DOHH2 (cell line): Measurements from ENCODE around the gene QRFP.

Experiments
- EZH2phosphoT487 ChIP-seq: fragments of 200-600 bp; sonication (generic); IDR thresholded peaks from 2 replicates; pipeline ENCODE4 v1.6.1; 2017; ENCODE audit warnings: borderline replicate concordance, mild to moderate bottlenecking, antibody characterized with exemption, low read length, moderate library complexity, mixed read lengths
- TF ChIP-seq, protein P1 (sequence below): fragments of 200-600 bp; sonication (generic); IDR thresholded peaks from one replicate; pipeline ENCODE4 v1.5.1; 2014; ENCODE audit warnings: antibody characterized with exemption, mild to moderate bottlenecking, low read depth, low read length; ENCODE audit not compliant: poor library complexity, severe bottlenecking

DNA sequence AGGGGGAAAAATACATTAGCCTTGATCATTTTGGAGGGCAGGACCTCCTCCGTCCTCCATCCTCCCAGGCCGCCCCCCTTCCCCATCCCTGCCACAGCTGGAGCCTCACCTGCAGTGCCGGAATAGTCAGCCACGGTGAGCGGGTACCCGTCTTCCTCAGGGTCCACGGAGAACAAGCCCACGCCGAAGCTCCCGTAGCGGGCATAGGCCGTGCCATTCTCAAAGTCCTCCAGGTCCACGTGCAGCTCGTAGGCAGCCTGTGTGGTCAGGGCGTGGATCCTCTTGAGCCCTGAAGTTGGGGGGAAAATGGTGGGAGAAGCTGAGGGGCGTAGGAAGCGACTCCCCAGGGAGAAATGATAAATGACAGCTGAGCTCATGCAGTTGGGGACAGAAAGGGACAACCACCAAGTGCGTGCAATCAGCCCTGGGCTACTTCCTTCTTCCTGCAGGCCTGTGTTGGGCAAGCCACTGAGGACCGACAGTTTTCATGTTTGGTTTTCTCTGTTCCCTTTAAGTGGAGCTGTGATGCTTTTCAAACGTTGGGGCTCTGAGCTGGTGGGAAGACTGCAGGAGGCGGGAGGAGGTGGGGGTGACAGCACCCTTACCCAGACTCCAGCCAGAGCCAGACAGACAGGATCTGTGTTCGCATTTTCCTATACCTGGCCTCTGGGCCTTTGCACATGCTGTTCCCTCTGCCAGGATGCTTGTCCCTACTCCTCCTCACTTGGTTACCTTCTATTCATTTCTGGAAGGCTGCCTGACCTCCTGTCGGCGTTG lies 8.7 kb upstream of the QRFP start:
- TF ChIP-seq, protein P1, sequence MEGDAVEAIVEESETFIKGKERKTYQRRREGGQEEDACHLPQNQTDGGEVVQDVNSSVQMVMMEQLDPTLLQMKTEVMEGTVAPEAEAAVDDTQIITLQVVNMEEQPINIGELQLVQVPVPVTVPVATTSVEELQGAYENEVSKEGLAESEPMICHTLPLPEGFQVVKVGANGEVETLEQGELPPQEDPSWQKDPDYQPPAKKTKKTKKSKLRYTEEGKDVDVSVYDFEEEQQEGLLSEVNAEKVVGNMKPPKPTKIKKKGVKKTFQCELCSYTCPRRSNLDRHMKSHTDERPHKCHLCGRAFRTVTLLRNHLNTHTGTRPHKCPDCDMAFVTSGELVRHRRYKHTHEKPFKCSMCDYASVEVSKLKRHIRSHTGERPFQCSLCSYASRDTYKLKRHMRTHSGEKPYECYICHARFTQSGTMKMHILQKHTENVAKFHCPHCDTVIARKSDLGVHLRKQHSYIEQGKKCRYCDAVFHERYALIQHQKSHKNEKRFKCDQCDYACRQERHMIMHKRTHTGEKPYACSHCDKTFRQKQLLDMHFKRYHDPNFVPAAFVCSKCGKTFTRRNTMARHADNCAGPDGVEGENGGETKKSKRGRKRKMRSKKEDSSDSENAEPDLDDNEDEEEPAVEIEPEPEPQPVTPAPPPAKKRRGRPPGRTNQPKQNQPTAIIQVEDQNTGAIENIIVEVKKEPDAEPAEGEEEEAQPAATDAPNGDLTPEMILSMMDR, result no peak
- TF ChIP-seq EZH2phosphoT487, result no peak
